AG09309 (cell line): ENCODE data around the gene ASXL1.
"Not testable (repeated sequence)": the region's sequence is repeated elsewhere in the genome, so short reads cannot be mapped to it uniquely, and the experiment has no call there.

Experiments
- DNase-seq: peaks from one replicate; pipeline ENCODE4 v3.0.0-alpha.2; 2010; ENCODE audit warnings: low read depth
- H3K4me3 ChIP-seq: 2 replicates; pipeline ENCODE4 v1.5.1; 2011; ENCODE audit warnings: mild to moderate bottlenecking, low read depth, low read length, moderate library complexity; ENCODE audit not compliant: control insufficient read depth
- TF ChIP-seq, protein P1 (sequence below): IDR thresholded peaks from 2 replicates; pipeline ENCODE4 v1.5.1; 2011; ENCODE audit warnings: mild to moderate bottlenecking, low read depth, low read length, inconsistent platforms; ENCODE audit not compliant: insufficient read depth, control insufficient read depth; ENCODE audit errors: missing control alignments

The ASXL1 gene

DNA sequence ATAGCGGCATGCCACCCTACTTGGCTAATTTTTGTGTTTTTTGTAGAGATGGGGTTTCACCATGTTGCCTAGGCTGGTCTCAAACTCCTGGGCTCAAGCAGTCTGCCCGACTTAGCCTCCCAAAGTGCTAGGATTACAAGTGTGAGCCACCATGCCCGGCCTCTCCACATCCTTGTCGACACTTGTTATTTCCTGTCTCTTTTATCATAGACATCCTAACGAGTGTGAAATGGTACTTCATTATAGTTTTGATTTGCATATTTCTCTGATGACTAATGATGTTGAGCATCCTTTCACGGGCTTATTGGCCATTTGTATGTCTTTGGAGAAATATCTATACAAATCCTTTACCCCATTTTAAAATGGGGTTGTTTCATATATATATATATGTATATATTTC is 39.0 kb upstream of the ASXL1 start:
- no peak overlapping the region for H3K4me3 ChIP-seq
- TF ChIP-seq, protein P1, sequence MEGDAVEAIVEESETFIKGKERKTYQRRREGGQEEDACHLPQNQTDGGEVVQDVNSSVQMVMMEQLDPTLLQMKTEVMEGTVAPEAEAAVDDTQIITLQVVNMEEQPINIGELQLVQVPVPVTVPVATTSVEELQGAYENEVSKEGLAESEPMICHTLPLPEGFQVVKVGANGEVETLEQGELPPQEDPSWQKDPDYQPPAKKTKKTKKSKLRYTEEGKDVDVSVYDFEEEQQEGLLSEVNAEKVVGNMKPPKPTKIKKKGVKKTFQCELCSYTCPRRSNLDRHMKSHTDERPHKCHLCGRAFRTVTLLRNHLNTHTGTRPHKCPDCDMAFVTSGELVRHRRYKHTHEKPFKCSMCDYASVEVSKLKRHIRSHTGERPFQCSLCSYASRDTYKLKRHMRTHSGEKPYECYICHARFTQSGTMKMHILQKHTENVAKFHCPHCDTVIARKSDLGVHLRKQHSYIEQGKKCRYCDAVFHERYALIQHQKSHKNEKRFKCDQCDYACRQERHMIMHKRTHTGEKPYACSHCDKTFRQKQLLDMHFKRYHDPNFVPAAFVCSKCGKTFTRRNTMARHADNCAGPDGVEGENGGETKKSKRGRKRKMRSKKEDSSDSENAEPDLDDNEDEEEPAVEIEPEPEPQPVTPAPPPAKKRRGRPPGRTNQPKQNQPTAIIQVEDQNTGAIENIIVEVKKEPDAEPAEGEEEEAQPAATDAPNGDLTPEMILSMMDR = no peak
- no peak for DNase-seq

DNA sequence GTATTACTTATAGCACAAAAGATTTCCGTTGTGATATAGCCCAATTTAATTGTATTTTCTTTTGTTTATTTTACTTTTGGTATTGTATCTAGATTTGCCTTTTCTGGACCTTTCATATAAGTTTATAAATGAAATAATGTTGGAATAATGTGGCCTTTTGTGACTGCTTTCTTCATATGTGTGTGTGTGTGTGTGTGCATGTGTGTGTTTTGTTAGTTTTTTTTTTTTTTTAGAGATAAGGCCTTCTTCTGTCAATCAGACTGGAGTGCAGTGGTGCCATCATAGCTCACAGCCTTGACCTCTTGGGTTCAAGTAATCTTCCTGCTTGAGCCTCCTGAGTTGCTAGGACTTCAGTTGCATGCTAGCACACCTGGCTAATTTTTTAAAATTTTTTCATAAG is 37.8 kb upstream of the ASXL1 start:
- TF ChIP-seq, protein P1 = no peak
- no peak overlapping the region for H3K4me3 ChIP-seq
- DNase-seq = no peak

DNA sequence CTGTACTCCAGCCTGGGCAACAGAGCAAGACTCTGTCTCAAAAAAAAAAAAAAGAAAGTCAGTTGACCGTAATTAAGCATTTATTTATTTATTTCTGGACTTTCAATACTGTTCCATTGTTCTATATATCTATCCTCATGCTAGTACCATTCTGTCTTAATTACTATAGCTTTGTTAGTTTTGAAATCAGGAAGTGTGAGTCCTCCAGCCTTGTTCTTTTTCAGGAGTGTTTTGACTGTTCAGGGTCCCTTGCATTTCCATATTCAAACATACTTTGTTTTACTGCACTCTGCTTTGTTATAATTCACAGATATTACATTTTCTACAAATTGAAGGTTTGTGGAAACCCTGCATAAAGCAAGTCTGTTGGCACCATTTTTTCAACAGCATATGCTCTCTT is 36.7 kb upstream of the ASXL1 start:
- DNase-seq = no peak
- no peak overlapping the region for H3K4me3 ChIP-seq
- TF ChIP-seq, protein P1 = no peak

DNA sequence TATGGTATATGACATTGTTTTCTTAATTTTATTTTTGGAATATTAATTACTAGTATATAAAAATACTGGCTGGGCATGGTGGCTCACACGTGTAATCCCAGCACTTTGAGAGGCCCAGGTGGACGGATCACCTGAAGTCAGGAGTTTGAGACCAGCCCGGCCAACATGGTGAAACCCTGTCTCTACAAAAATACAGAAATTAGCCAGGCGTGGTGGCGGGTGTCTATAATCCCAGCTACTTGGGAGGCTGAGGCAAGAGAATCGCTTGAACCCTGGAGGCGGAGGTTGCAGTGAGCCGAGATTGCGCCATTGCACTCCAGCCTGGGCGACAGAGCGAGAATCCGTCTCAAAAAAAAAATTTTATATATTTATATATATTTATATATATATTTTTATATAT is 35.9 kb upstream of the ASXL1 start:
- not testable (repeated sequence) for DNase-seq

DNA sequence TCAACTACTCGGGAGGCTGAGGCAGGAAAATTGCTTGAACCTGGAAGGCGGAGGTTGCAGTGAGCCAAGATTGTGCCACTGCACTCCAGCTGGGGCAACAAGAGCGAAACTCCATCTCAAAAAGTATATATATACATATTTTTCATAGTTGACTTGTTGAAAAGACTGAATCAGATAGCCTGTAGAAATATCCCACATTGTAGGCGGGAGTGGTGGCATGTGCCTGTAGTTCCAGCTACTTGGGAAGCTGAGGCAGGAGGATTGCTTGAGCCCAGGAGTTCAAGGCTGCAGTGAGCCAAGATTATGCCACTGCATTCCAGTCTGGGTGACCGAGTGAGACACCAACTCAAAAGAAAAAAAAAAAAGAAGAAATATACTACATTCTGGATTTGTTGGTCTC is 34.4 kb upstream of the ASXL1 start:
- H3K4me3 ChIP-seq, DNase-seq: not testable (repeated sequence)

More for the DNA sequence above, 35.9 kb upstream of the ASXL1 start:
- not testable (repeated sequence) for H3K4me3 ChIP-seq

GRCh38 chr20:32325706-32326503 is 32.2 kb upstream of the ASXL1 start:
- no peak overlapping the region for H3K4me3 ChIP-seq
- TF ChIP-seq, protein P1 = no peak
- DNase-seq = no peak

GRCh38 chr20:32326504-32326845 is 31.7 kb upstream of the ASXL1 start:
- DNase-seq = no peak
- H3K4me3 ChIP-seq = no peak overlapping the region
- TF ChIP-seq, protein P1 = no peak
